GM23338 (cell line): ENCODE measurements around the gene ZNF277. TPM values are rescaled to one million over a fixed set of nuclear protein-coding genes. Genes with fewer than 3 reads are reported as not detected.

Experiments used
- ATAC-seq: fragments of 200-7000 bp; cut with Tn5 transposase; 3 replicates; pipeline ENCODE4 v1.9.1; 2020
- DNase-seq: peaks from one replicate; pipeline ENCODE4 v3.0.0-alpha.2; 2015; ENCODE audit warnings: low spot score
- H2AFZ ChIP-seq: fragments of 200-600 bp; sonication (generic); 2 replicates; pipeline ENCODE4 v1.8.0; 2016; ENCODE audit warnings: antibody characterized with exemption, mild to moderate bottlenecking, moderate library complexity
- H3F3A ChIP-seq: fragments of 200-600 bp; sonication (generic); replicated peaks from 2 replicates; pipeline ENCODE4 v1.8.0; 2017; ENCODE audit warnings: antibody characterized with exemption, mixed run types, low read depth
- H3K27ac ChIP-seq: fragments of 200-600 bp; sonication (generic); 2 replicates; pipeline ENCODE4 v1.6.1; 2016; ENCODE audit warnings: low read depth
- H3K27me3 ChIP-seq: fragments of 200-600 bp; sonication (generic); 2 replicates; pipeline ENCODE4 v1.8.0; 2016; ENCODE audit warnings: mild to moderate bottlenecking, mixed run types, moderate library complexity; ENCODE audit not compliant: insufficient read depth
- H3K36me3 ChIP-seq: fragments of 200-600 bp; sonication (generic); 2 replicates; pipeline ENCODE4 v1.8.0; 2016; ENCODE audit warnings: mild to moderate bottlenecking; ENCODE audit not compliant: insufficient read depth
- H3K4me1 ChIP-seq: fragments of 200-600 bp; sonication (generic); 2 replicates; pipeline ENCODE4 v1.8.0; 2016; ENCODE audit warnings: mild to moderate bottlenecking, moderate library complexity; ENCODE audit not compliant: insufficient read depth
- H3K4me2 ChIP-seq: fragments of 200-600 bp; sonication (generic); 2 replicates; pipeline ENCODE4 v1.7.1; 2017; ENCODE audit warnings: mixed run types
- H3K4me3 ChIP-seq: fragments of 200-600 bp; sonication (generic); 2 replicates; pipeline ENCODE4 v1.6.1; 2016; ENCODE audit warnings: mixed run types
- H3K79me2 ChIP-seq: fragments of 200-600 bp; sonication (generic); replicated peaks from 2 replicates; pipeline ENCODE4 v1.8.0; 2017; ENCODE audit warnings: mild to moderate bottlenecking; ENCODE audit not compliant: insufficient read depth
- H3K9me2 ChIP-seq: fragments of 200-600 bp; sonication (generic); 2 replicates; pipeline ENCODE4 v1.8.0; 2017; ENCODE audit not compliant: insufficient read depth
- H4K20me1 ChIP-seq: fragments of 200-600 bp; sonication (generic); replicated peaks from 2 replicates; pipeline ENCODE4 v1.8.0; 2017; ENCODE audit warnings: mild to moderate bottlenecking; ENCODE audit not compliant: insufficient read depth
- H3K27ac Mint-ChIP-seq: 2 replicates; pipeline ENCODE4 v1.8.0; 2020; ENCODE audit warnings: inconsistent platforms, mild to moderate bottlenecking, moderate library complexity, mixed read lengths
- H3K27me3 Mint-ChIP-seq: 3 replicates; pipeline ENCODE4 v1.8.0; 2022; ENCODE audit warnings: low read depth, mild to moderate bottlenecking, moderate library complexity, mixed read lengths, inconsistent platforms; ENCODE audit not compliant: insufficient read depth, poor library complexity
- H3K36me3 Mint-ChIP-seq: 3 replicates; pipeline ENCODE4 v1.8.0; 2021; ENCODE audit warnings: low read depth, mild to moderate bottlenecking, inconsistent platforms, moderate library complexity, mixed read lengths
- H3K4me1 Mint-ChIP-seq: 3 replicates; pipeline ENCODE4 v1.8.0; 2020; ENCODE audit warnings: mild to moderate bottlenecking, inconsistent platforms, mixed read lengths
- H3K4me3 Mint-ChIP-seq: 3 replicates; pipeline ENCODE4 v1.8.0; 2021; ENCODE audit warnings: moderate library complexity, mild to moderate bottlenecking, inconsistent platforms, mixed read lengths
- H3K9me3 Mint-ChIP-seq: 3 replicates; pipeline ENCODE4 v1.8.0; 2020; ENCODE audit warnings: moderate library complexity, mild to moderate bottlenecking, inconsistent platforms, mixed read lengths
- EZH2phosphoT487 ChIP-seq: fragments of 200-600 bp; sonication (generic); IDR thresholded peaks from one replicate; pipeline ENCODE4 v1.8.1; 2018; ENCODE audit warnings: antibody characterized with exemption; ENCODE audit not compliant: unreplicated experiment
- JUNB ChIP-seq: IDR thresholded peaks from one replicate; pipeline ENCODE4 v1.6.1; 2016; ENCODE audit warnings: antibody characterized with exemption; ENCODE audit not compliant: unreplicated experiment
- NANOG ChIP-seq: IDR thresholded peaks from 2 replicates; pipeline ENCODE4 v1.6.1; 2016; ENCODE audit warnings: antibody characterized with exemption, borderline replicate concordance
- POLR2AphosphoS5 ChIP-seq: IDR thresholded peaks from 2 replicates; pipeline ENCODE4 v1.6.1; 2016; ENCODE audit warnings: antibody characterized with exemption, low read depth
- ZNF331 ChIP-seq: fragments of 250-450 bp; sonication (Bioruptor Pico); IDR thresholded peaks from 2 replicates; pipeline ENCODE4 v1.5.0; 2020; ENCODE audit warnings: low read depth, mild to moderate bottlenecking, moderate library complexity
- polyA plus RNA-seq: library from polyadenylated mRNA; unstranded; fragments of >200 nt; fragmentation: Nextera tagmentation; extraction: Ambion mirVana; gene quantifications from 2 replicates; pipeline ENCODE4 v1.2.1, GENCODE V29; 2016
- total RNA-seq: library from RNA; depleted of rRNA; stranded (reverse); fragments of >200 nt; shearing (Covaris generic); gene quantifications from 2 replicates; pipeline ENCODE4 v1.2.3, GENCODE V29; 2014
- TF ChIP-seq, protein P1 (sequence below): IDR thresholded peaks from one replicate; pipeline ENCODE4 v1.6.1; 2018; ENCODE audit warnings: antibody characterized with exemption; ENCODE audit not compliant: unreplicated experiment
- TF ChIP-seq, protein P2 (sequence below): IDR thresholded peaks from 2 replicates; pipeline ENCODE4 v1.6.1; 2016; ENCODE audit warnings: antibody characterized with exemption
- TF ChIP-seq, protein P3 (sequence below), 2 experiments: fragments of 200-600 bp in 1 of 2; sonication (generic) in 1 of 2; conservative IDR thresholded peaks; 2 replicates each; pipeline versions ENCODE4 v1.5.1 to v1.6.1; 2016 to 2017; ENCODE audit warnings: antibody characterized with exemption in 2 of 2, low read depth in 2 of 2, mild to moderate bottlenecking in 2 of 2, moderate library complexity in 1 of 2

Gene ZNF277
- total and polyA plus RNA-seq, 2 experiments from 2014 or later, result 25.4 to 28.9 TPM

DNA sequence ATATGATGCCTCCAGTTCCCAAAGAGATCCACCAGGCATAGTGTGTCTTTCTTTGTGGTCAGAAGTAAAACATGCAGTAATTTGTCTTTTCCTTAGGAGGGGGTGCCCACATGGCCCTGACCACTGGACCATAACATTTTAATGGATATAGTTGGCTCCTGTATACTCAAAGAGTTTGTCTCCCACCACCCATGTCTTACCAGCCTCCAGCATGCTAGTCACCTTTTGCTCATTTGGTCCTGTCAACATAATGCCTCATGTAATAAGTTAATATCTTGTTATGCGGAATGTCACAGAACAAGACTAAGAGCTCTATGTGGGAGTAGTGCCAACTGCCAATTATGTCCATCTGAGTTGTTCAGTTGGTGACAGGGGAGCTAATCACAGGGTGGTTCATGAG, 160.4 kb downstream of the ZNF277 start (continued):
- TF ChIP-seq, protein P1, sequence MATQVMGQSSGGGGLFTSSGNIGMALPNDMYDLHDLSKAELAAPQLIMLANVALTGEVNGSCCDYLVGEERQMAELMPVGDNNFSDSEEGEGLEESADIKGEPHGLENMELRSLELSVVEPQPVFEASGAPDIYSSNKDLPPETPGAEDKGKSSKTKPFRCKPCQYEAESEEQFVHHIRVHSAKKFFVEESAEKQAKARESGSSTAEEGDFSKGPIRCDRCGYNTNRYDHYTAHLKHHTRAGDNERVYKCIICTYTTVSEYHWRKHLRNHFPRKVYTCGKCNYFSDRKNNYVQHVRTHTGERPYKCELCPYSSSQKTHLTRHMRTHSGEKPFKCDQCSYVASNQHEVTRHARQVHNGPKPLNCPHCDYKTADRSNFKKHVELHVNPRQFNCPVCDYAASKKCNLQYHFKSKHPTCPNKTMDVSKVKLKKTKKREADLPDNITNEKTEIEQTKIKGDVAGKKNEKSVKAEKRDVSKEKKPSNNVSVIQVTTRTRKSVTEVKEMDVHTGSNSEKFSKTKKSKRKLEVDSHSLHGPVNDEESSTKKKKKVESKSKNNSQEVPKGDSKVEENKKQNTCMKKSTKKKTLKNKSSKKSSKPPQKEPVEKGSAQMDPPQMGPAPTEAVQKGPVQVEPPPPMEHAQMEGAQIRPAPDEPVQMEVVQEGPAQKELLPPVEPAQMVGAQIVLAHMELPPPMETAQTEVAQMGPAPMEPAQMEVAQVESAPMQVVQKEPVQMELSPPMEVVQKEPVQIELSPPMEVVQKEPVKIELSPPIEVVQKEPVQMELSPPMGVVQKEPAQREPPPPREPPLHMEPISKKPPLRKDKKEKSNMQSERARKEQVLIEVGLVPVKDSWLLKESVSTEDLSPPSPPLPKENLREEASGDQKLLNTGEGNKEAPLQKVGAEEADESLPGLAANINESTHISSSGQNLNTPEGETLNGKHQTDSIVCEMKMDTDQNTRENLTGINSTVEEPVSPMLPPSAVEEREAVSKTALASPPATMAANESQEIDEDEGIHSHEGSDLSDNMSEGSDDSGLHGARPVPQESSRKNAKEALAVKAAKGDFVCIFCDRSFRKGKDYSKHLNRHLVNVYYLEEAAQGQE, result no peak
- no peak for TF ChIP-seq JUNB
- no peak for TF ChIP-seq ZNF331 (CRISPR knock-in tag)
- TF ChIP-seq, protein P2, sequence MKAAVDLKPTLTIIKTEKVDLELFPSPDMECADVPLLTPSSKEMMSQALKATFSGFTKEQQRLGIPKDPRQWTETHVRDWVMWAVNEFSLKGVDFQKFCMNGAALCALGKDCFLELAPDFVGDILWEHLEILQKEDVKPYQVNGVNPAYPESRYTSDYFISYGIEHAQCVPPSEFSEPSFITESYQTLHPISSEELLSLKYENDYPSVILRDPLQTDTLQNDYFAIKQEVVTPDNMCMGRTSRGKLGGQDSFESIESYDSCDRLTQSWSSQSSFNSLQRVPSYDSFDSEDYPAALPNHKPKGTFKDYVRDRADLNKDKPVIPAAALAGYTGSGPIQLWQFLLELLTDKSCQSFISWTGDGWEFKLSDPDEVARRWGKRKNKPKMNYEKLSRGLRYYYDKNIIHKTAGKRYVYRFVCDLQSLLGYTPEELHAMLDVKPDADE, result no peak
- TF ChIP-seq, protein P3, sequence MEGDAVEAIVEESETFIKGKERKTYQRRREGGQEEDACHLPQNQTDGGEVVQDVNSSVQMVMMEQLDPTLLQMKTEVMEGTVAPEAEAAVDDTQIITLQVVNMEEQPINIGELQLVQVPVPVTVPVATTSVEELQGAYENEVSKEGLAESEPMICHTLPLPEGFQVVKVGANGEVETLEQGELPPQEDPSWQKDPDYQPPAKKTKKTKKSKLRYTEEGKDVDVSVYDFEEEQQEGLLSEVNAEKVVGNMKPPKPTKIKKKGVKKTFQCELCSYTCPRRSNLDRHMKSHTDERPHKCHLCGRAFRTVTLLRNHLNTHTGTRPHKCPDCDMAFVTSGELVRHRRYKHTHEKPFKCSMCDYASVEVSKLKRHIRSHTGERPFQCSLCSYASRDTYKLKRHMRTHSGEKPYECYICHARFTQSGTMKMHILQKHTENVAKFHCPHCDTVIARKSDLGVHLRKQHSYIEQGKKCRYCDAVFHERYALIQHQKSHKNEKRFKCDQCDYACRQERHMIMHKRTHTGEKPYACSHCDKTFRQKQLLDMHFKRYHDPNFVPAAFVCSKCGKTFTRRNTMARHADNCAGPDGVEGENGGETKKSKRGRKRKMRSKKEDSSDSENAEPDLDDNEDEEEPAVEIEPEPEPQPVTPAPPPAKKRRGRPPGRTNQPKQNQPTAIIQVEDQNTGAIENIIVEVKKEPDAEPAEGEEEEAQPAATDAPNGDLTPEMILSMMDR (conservative IDR thresholded peaks at IDR 0.05; ENCODE audit: low read depth in 2 of 2), result no peak
- TF ChIP-seq NANOG, result no peak
- TF ChIP-seq POLR2AphosphoS5, result no peak
- no peak for TF ChIP-seq EZH2phosphoT487

DNA sequence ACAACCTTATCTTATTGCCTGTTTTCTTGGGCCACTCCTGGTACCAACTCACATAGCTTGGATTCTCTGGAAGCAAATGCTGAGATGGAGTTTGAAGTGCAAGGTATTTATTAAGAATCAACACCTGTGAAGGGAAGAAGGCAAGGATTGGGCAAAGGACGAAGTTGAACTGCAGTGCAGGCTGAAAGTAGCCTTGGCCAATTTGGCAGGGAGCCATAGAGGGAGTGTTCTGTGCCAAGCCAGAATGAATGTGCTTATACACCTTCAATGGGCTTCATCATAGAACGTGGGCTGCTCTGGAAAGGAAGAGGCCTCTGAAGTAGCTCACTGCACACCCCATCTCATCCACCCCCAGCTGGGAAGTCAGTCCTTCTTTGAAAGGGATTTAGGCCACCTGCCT, 163.9 kb downstream of the ZNF277 start:
- H3K4me3 Mint-ChIP-seq, result no peak overlapping the region
- Histone ChIP-seq H3K4me1 (peaks cover 3% of the 10 kb centered on the region; the same call in 1 of the 2 replicates), H3F3A (no peaks in the 10 kb centered on the region), H3K9me2 (peaks cover 6% of the 10 kb centered on the region; the same call in 1 of the 2 replicates), H4K20me1 (no peaks in the 10 kb centered on the region), H3K4me3 (no peak overlapping the region), H3K79me2 (no peaks in the 10 kb centered on the region), H3K36me3 (no peaks in the 10 kb centered on the region), H2AFZ (no peak overlapping the region), H3K4me2 (no peak overlapping the region), H3K27me3 (no peaks in the 10 kb centered on the region), H3K27ac (no peak overlapping the region)
- H3K27me3 Mint-ChIP-seq, result peaks cover 3% of the 10 kb centered on the region
- DNase-seq (no peak), ATAC-seq (no peak)
- no peaks in the 10 kb centered on the region for H3K36me3 Mint-ChIP-seq
- no peak overlapping the region for H3K27ac Mint-ChIP-seq
- no peaks in the 10 kb centered on the region for H3K9me3 Mint-ChIP-seq
- H3K4me1 Mint-ChIP-seq, result peaks cover 5% of the 10 kb centered on the region
- no peak for TF ChIP-seq POLR2AphosphoS5
- TF ChIP-seq, protein P1, result no peak
- TF ChIP-seq JUNB, result no peak
